ENCODE data around the gene GOLGA6C.

DNA sequence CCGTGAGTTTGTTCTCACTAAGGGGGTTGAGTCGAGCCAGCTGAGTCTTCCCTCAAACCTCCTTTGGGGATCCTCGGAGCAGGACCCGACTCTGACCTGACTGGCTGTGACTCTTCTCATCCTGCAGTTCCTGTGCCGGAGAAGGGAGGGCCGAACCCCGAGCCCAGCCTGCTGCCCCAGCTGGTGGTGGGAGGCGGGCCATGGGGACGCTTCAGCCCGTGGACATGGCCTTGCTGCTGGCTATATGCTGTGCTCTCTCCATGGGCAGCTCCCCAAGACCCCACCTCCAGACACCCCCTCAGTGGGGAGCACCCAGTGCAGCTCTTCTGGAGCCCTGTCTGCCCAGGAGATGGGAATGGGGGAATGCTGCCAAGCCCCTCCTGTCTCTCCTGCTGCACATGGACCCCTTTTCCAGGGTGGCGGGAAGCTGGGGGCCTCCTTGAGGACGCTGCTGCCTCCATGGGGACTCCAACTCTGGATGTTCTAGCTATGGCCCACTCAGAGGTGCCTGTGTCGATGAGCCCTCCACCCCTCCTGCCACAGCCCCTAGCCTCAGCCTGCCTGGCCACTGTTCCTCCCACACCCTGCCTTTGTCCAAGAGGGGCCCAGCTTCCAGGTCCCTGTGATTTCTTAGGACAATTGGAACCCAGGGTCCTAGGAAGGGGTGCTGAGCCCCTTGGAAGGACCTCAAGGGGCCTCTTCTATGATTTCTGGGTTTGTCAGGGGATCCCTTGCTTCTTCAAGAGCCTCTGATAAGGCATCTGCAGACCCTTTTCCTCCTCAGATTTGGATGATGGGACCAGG, 43.6 kb upstream of the GOLGA6C start:
- TF ChIP-seq, protein P1, sequence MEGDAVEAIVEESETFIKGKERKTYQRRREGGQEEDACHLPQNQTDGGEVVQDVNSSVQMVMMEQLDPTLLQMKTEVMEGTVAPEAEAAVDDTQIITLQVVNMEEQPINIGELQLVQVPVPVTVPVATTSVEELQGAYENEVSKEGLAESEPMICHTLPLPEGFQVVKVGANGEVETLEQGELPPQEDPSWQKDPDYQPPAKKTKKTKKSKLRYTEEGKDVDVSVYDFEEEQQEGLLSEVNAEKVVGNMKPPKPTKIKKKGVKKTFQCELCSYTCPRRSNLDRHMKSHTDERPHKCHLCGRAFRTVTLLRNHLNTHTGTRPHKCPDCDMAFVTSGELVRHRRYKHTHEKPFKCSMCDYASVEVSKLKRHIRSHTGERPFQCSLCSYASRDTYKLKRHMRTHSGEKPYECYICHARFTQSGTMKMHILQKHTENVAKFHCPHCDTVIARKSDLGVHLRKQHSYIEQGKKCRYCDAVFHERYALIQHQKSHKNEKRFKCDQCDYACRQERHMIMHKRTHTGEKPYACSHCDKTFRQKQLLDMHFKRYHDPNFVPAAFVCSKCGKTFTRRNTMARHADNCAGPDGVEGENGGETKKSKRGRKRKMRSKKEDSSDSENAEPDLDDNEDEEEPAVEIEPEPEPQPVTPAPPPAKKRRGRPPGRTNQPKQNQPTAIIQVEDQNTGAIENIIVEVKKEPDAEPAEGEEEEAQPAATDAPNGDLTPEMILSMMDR (IDR thresholded peaks at IDR 0.05): no peak
- TF ChIP-seq EP300 (IDR thresholded peaks at IDR 0.05) (no peak), POLR2A (IDR thresholded peaks at IDR 0.05) (no peak)

Measured in ovary (tissue), 3 donors.